A204.1 (cell line): ENCODE results near the gene LPXN.
"Not testable (repeated sequence)": the region's sequence is repeated elsewhere in the genome, so short reads cannot be mapped to it uniquely, and the experiment has no call there.

ENCODE experiments used
- FAIRE-seq: peaks from 2 replicates; lab custom pipeline; 2012; peaks lifted over from hg19 to GRCh38; lab: Jason Lieb, UNC

The LPXN gene

GRCh38 chr11:58578635-58579191, 3.1 kb upstream of the LPXN start, which contains the start of gene ZFP91:
ZFP91 (plus strand) TSS chr11:58579063; CDS start chr11:58579282, 219 bp downstream.
- FAIRE-seq, result peak; percentile 96

- FAIRE-seq, result peak; percentile 99
Measured at GRCh38 chr11:58578136-58578634, 2.5 kb upstream of the LPXN start.

- FAIRE-seq, result no peak
Measured at GRCh38 chr11:58577555-58578135, 2.0 kb upstream of the LPXN start.

- FAIRE-seq, result peak; percentile 91
Measured at GRCh38 chr11:58576887-58577471, 1.3 kb upstream of the LPXN start.

- FAIRE-seq, result no peak
Measured at GRCh38 chr11:58574881-58575280, 775 bp downstream of the LPXN start.

- no peak for FAIRE-seq
Measured at GRCh38 chr11:58573451-58574104, 2.1 kb downstream of the LPXN start.

GRCh38 chr11:58572906-58573305, 2.8 kb downstream of the LPXN start:
- FAIRE-seq, result not testable (repeated sequence)

- FAIRE-seq, result no peak
Measured at GRCh38 chr11:58567889-58568512, 7.7 kb downstream of the LPXN start.

GRCh38 chr11:58564231-58564630, 11.4 kb downstream of the LPXN start:
- FAIRE-seq, result no peak

- FAIRE-seq, result no peak
Measured at GRCh38 chr11:58562375-58562800, 13.3 kb downstream of the LPXN start.

- FAIRE-seq, result no peak
Measured at GRCh38 chr11:58561394-58562098, 14.1 kb downstream of the LPXN start.

- no peak for FAIRE-seq
Measured at GRCh38 chr11:58560842-58561241, 14.8 kb downstream of the LPXN start.

GRCh38 chr11:58549644-58550043, 26.0 kb downstream of the LPXN start:
- FAIRE-seq, result no peak

- FAIRE-seq, result no peak
Measured at GRCh38 chr11:58546841-58547240, 28.8 kb downstream of the LPXN start.

GRCh38 chr11:58531865-58532341, 43.8 kb downstream of the LPXN start:
- no peak for FAIRE-seq

- FAIRE-seq, result no peak
Measured at GRCh38 chr11:58530236-58530635, 45.4 kb downstream of the LPXN start.

GRCh38 chr11:58527429-58527828, 48.2 kb downstream of the LPXN start:
- FAIRE-seq, result no peak

- FAIRE-seq, result no peak
Measured at GRCh38 chr11:58526721-58527120, 48.9 kb downstream of the LPXN start.

GRCh38 chr11:58525037-58525614, 50.5 kb downstream of the LPXN start:
- FAIRE-seq, result no peak

GRCh38 chr11:58524232-58525036, 51.2 kb downstream of the LPXN start:
- peak; percentile 77 for FAIRE-seq
